B cell (primary cell): Measurements from ENCODE around the gene PCDHGB4. TPM values are rescaled to one million over a fixed set of nuclear protein-coding genes. Genes with fewer than 3 reads are reported as not detected.
"Not testable (repeated sequence)": the region's sequence is repeated elsewhere in the genome, so short reads cannot be mapped to it uniquely, and the experiment has no call there.

Source experiments
- ATAC-seq: fragments of 200-7000 bp; cut with Tn5 transposase; one replicate; pipeline ENCODE4 v1.10.0; 2021; ENCODE audit warnings: low read depth, mild to moderate bottlenecking, moderate number of reproducible peaks, moderate library complexity
- CTCF ChIA-PET: fragments of 350-600 bp; sonication (Branson Sonifier 250); formaldehyde crosslinking; loops from one replicate; lab custom pipeline; 2021; ENCODE audit warnings: antibody characterized with exemption, inconsistent platforms; lab: Charles Lee
- POLR2A ChIA-PET: fragments of 350-600 bp; sonication (Branson Sonifier 250); formaldehyde crosslinking; loops from one replicate; lab custom pipeline; 2021; ENCODE audit warnings: antibody characterized with exemption; lab: Charles Lee
- DNase-seq: peaks from one replicate; pipeline ENCODE4 v3.0.0; 2013
- H2AFZ ChIP-seq: 2 replicates; pipeline ENCODE4 v1.6.1; 2012; ENCODE audit warnings: mild to moderate bottlenecking, low read depth, low read length; ENCODE audit not compliant: insufficient read depth, poor library complexity, severe bottlenecking
- H3K27ac ChIP-seq, 2 donors: 1 replicate in 1 of 2; 2 replicates in 1 of 2; pipeline ENCODE4 v1.5.1; 2012 to 2013; ENCODE audit warnings: low read length in 2 of 2, mild to moderate bottlenecking in 2 of 2, moderate library complexity in 1 of 2
- H3K27me3 ChIP-seq, 4 experiments: fragments of 200-600 bp in 1 of 4; sonication (generic) in 1 of 4; replicated peaks in 1 of 4; 1 replicate in 2 of 4; 2 replicates in 2 of 4; pipeline versions ENCODE4 v1.6.1 to v1.7.0; 2013 to 2016; ENCODE audit warnings: low read length in 3 of 4, mild to moderate bottlenecking in 2 of 4, mixed read lengths in 1 of 4, moderate library complexity in 1 of 4; ENCODE audit not compliant: insufficient read depth in 4 of 4, control insufficient read depth in 3 of 4; ENCODE audit errors: control extremely low read depth in 1 of 4
- H3K36me3 ChIP-seq, 2 experiments: replicated peaks in 1 of 2; 1 replicate in 1 of 2; 2 replicates in 1 of 2; pipeline versions ENCODE4 v1.6.1 to v1.7.1; 2013; ENCODE audit warnings: low read length in 1 of 2; ENCODE audit not compliant: insufficient read depth in 2 of 2, control insufficient read depth in 1 of 2; ENCODE audit errors: control extremely low read depth in 1 of 2, extremely low read depth in 1 of 2
- H3K4me1 ChIP-seq, 2 donors: fragments of 200-600 bp in 1 of 2; sonication (generic) in 1 of 2; 1 replicate in 1 of 2; 2 replicates in 1 of 2; pipeline versions ENCODE4 v1.5.1 to v1.6.1; 2013 to 2017; ENCODE audit warnings: low read length in 2 of 2; ENCODE audit not compliant: control insufficient read depth in 2 of 2, insufficient read depth in 2 of 2
- H3K4me2 ChIP-seq: replicated peaks from 2 replicates; pipeline ENCODE3; 2012; ENCODE audit warnings: mild to moderate bottlenecking, low read depth, low read length; ENCODE audit not compliant: poor library complexity, severe bottlenecking
- H3K4me3 ChIP-seq, 5 experiments: fragments of 200-600 bp in 1 of 5; sonication (generic) in 1 of 5; 1 replicate in 3 of 5; 2 replicates in 2 of 5; pipeline versions ENCODE4 v1.5.1 to v1.7.0; 2011 to 2016; ENCODE audit warnings: low read length in 4 of 5, mild to moderate bottlenecking in 4 of 5, low read depth in 2 of 5, control low read depth in 1 of 5, moderate library complexity in 1 of 5; ENCODE audit not compliant: insufficient read depth in 1 of 5; ENCODE audit errors: control extremely low read depth in 1 of 5, extremely low read depth in 1 of 5
- H3K79me2 ChIP-seq: fragments of 200-600 bp; sonication (generic); one replicate; pipeline ENCODE4 v1.6.0; 2016; ENCODE audit warnings: low read length; ENCODE audit not compliant: control insufficient read depth, insufficient read depth
- H3K9ac ChIP-seq: fragments of 200-600 bp; sonication (generic); 2 replicates; pipeline ENCODE4 v1.6.1; 2017; ENCODE audit warnings: mild to moderate bottlenecking, low read length, moderate library complexity
- H3K9me3 ChIP-seq, 3 donors: one replicate each; pipeline versions ENCODE4 v1.6.1 to v1.7.1; 2013; ENCODE audit warnings: low read length in 2 of 3; ENCODE audit not compliant: control insufficient read depth in 2 of 3, insufficient read depth in 1 of 3; ENCODE audit errors: control extremely low read depth in 1 of 3
- H4K20me1 ChIP-seq: 2 replicates; pipeline ENCODE4 v1.6.0; 2012; ENCODE audit warnings: mild to moderate bottlenecking, low read length; ENCODE audit not compliant: insufficient read depth, control insufficient read depth, poor library complexity, severe bottlenecking
- H3K27ac Mint-ChIP-seq: one replicate; pipeline ENCODE4 v1.8.0; 2021; ENCODE audit warnings: mixed read lengths
- H3K27me3 Mint-ChIP-seq: one replicate; pipeline ENCODE4 v1.8.0; 2021; ENCODE audit warnings: mixed read lengths
- H3K4me1 Mint-ChIP-seq: one replicate; pipeline ENCODE4 v1.8.0; 2021; ENCODE audit warnings: mixed read lengths
- H3K4me3 Mint-ChIP-seq: one replicate; pipeline ENCODE4 v1.8.0; 2021; ENCODE audit warnings: mixed read lengths
- H3K9me3 Mint-ChIP-seq: one replicate; pipeline ENCODE4 v1.8.0; 2022; ENCODE audit warnings: mixed read lengths; ENCODE audit not compliant: insufficient read depth
- CTCF ChIP-seq: fragments of 200-600 bp; IDR thresholded peaks from one replicate; pipeline ENCODE4 v1.8.0; 2022; ENCODE audit warnings: antibody characterized with exemption, mild to moderate bottlenecking
- EZH2 ChIP-seq: IDR thresholded peaks from 2 replicates; pipeline ENCODE4 v1.6.1; 2012; ENCODE audit warnings: borderline replicate concordance, low read depth, mild to moderate bottlenecking, moderate library complexity, low read length; ENCODE audit not compliant: insufficient read depth, poor library complexity, severe bottlenecking
- WGBS: methylation state at CpG from one replicate; pipeline ENCODE4 v1.1.5; 2013; ENCODE audit warnings: missing lambda C conversion rate; ENCODE audit not compliant: insufficient coverage; 5-methylcytosine and 5-hydroxymethylcytosine counted together
- intact Hi-C: fragments of 100-400 bp; cut with micrococcal nuclease; formaldehyde crosslinking; loops from one replicate; pipeline ENCODE4 v1.10.0; 2022
- polyA plus RNA-seq: library from polyadenylated mRNA; depleted of rRNA; stranded (reverse); fragments of >200 nt; gene quantifications from 2 replicates; pipeline ENCODE4 v1.2.3, GENCODE V29; 2012
- total RNA-seq, 2 donors: library from RNA; stranded (reverse); fragments of 120-200 nt in 1 of 2; gene quantifications; 1 replicate in 1 of 2; 2 replicates in 1 of 2; pipeline versions ENCODE4 v1.2.3 to v1.2.4, GENCODE V29; 2013 to 2022

PCDHGB4 gene
- total and polyA plus RNA-seq, 2 donors (not counting 1 experiment from before 2014, with no cell fraction given): 0.39 to 1.6 TPM

DNA sequence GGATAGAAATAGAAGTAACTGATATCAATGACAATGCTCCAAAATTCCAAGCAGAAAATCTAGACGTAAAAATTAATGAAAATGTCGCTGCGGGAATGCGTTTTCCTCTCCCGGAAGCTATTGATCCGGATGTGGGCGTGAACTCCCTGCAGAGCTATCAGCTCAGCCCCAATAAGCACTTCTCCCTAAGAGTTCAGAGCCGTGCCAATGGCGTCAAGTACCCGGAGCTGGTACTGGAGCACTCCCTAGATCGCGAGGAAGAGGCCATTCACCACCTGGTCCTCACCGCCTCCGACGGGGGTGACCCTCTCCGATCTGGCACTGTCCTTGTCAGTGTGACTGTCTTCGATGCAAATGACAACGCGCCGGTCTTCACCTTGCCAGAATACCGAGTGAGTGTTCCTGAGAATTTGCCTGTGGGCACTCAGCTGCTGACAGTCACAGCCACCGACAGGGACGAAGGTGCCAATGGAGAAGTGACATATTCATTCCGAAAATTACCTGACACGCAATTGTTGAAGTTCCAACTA lies 26.1 kb downstream of the PCDHGB4 start:
- H3K4me1 Mint-ChIP-seq: peaks cover 18% of the 10 kb centered on the region
- 14% methylated on average over 23 of the region's 25 CpGs for WGBS
- CTCF ChIA-PET: interaction anchor here (0.8 to 6.3 kb wide), 18 partner anchors 8 to 153 kb away, joined by 3 to 56 read pairs (median 4); partner anchors contain the start of genes PCDHGA11, PCDHGA12, PCDHGA9 and PCDHGB3
- H3K27ac Mint-ChIP-seq: no peak overlapping the region
- peak; percentile 25 for DNase-seq
- intact Hi-C loops: loop anchor here (10.0 kb wide), 1 partner anchor 89 kb away; the partner anchor contains the start of gene TAF7
- no peaks in the 10 kb centered on the region for H4K20me1 ChIP-seq
- no peak for ATAC-seq
- peaks cover 11 to 15% of the 10 kb centered on the region in 2 donors for H3K4me1 ChIP-seq
- H3K9ac ChIP-seq: peak overlapping the region; percentile 63
- TF ChIP-seq EZH2 (no peak), CTCF (no peak)
- peaks cover 0 to 58% (median 23%) of the 10 kb centered on the region in 3 donors for H3K9me3 ChIP-seq
- peak overlapping the region; percentile 77 for H2AFZ ChIP-seq
- H3K9me3 Mint-ChIP-seq: peaks cover 9% of the 10 kb centered on the region
- peaks cover 2 to 69% (median 58%) of the 10 kb centered on the region in 4 experiments for H3K27me3 ChIP-seq
- H3K27ac ChIP-seq: no peak overlapping the region
- peak overlapping the region; percentile 74 for H3K4me2 ChIP-seq
- H3K36me3 ChIP-seq: no peaks in the 10 kb centered on the region
- peaks cover 62% of the 10 kb centered on the region for H3K27me3 Mint-ChIP-seq
- H3K79me2 ChIP-seq: no peaks in the 10 kb centered on the region
- peak overlapping the region in 4 of 5 experiments; percentile 36 to 63 (median 46) for H3K4me3 ChIP-seq
- POLR2A ChIA-PET: no interaction called here
- peak overlapping the region; percentile 87 for H3K4me3 Mint-ChIP-seq

- peak overlapping the region; percentile 21 for H3K27ac Mint-ChIP-seq
- peaks cover 18% of the 10 kb centered on the region for H3K4me1 Mint-ChIP-seq
- not testable (repeated sequence) for H3K9me3 Mint-ChIP-seq
Observed at GRCh38 chr5:141414548-141415274, 27.2 kb downstream of the PCDHGB4 start.

DNA sequence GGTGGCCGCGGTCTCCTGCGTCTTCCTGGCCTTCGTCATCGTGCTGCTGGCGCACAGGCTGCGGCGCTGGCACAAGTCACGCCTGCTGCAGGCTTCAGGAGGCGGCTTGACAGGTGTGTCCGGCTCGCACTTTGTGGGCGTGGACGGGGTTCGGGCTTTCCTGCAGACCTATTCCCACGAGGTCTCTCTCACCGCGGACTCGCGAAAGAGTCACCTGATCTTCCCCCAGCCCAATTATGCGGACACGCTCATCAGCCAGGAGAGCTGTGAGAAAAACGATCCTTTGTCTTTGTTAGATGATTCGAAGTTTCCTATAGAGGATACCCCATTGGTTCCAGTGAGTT lies 27.7 kb downstream of the PCDHGB4 start:
- CTCF ChIA-PET: interaction anchor here (6.3 kb wide), 1 partner anchor 148 kb away, joined by 56 read pairs; no protein-coding TSS in a partner anchor
- not testable (repeated sequence) for H3K9ac ChIP-seq, H4K20me1 ChIP-seq, ATAC-seq, H3K4me2 ChIP-seq, H3K27ac ChIP-seq, H3K79me2 ChIP-seq, H3K4me3 Mint-ChIP-seq, H3K9me3 Mint-ChIP-seq, H3K36me3 ChIP-seq, H2AFZ ChIP-seq
- Mint-ChIP-seq H3K27ac (peak overlapping the region; percentile 46), H3K4me1 (peaks cover 21% of the 10 kb centered on the region), H3K27me3 (peaks cover 61% of the 10 kb centered on the region)
- 30% methylated on average over 15 of the region's 24 CpGs for WGBS
- Histone ChIP-seq H3K9me3 (peaks cover 0 to 57% (median 27%) of the 10 kb centered on the region in 3 donors), H3K4me3 (peak overlapping the region in 1 of 5 experiments; percentile 12), H3K27me3 (peaks cover 2 to 68% (median 58%) of the 10 kb centered on the region in 4 experiments), H3K4me1 (peaks cover 11 to 15% of the 10 kb centered on the region in 2 donors)
- POLR2A ChIA-PET: interaction anchor here (0.7 kb wide), 1 partner anchor 497 kb away, joined by 3 read pairs; no protein-coding TSS in a partner anchor
- DNase-seq: peak; percentile 18
- intact Hi-C loops: loop anchor here (10.0 kb wide), 1 partner anchor 90 kb away; the partner anchor contains the start of gene TAF7

More at GRCh38 chr5:141414548-141415274, 27.2 kb downstream of the PCDHGB4 start:
- peak; percentile 8 for DNase-seq
- H4K20me1 ChIP-seq, H3K27ac ChIP-seq, H3K36me3 ChIP-seq, H3K4me2 ChIP-seq, H3K9ac ChIP-seq, H2AFZ ChIP-seq, H3K4me3 ChIP-seq, ATAC-seq, H3K79me2 ChIP-seq, POLR2A ChIA-PET: not testable (repeated sequence)
- H3K4me3 Mint-ChIP-seq: peak overlapping the region; percentile 57
- H3K27me3 Mint-ChIP-seq: peaks cover 60% of the 10 kb centered on the region
- WGBS: 37% methylated on average over 43 of the region's 46 CpGs
- Histone ChIP-seq H3K9me3 (peaks cover 0 to 59% (median 25%) of the 10 kb centered on the region in 3 donors), H3K27me3 (peaks cover 2 to 69% (median 57%) of the 10 kb centered on the region in 4 experiments), H3K4me1 (peaks cover 11 to 15% of the 10 kb centered on the region in 2 donors)
- intact Hi-C loops: loop anchor here (10.0 kb wide), 1 partner anchor 90 kb away; the partner anchor contains the start of gene TAF7
- CTCF ChIA-PET: interaction anchor here (0.5 to 6.3 kb wide), 7 partner anchors 17 to 149 kb away, joined by 3 to 56 read pairs (median 5); partner anchors contain the start of gene PCDHGB5
